Pancreas (tissue), 10 donors: ENCODE results near the gene PDZD2. TPM values are rescaled to one million over a fixed set of nuclear protein-coding genes. Genes with fewer than 3 reads are reported as not detected.

ENCODE experiments used
- ATAC-seq, 4 donors: fragments of 200-7000 bp; cut with Tn5 transposase; one replicate each; pipeline versions ENCODE4 v1.8.0 to v1.9.1; 2020; ENCODE audit warnings: mild to moderate bottlenecking in 4 of 4, moderate library complexity in 4 of 4
- DNase-seq, 6 donors: peaks; one replicate each; pipeline ENCODE4 v3.0.0-alpha.2; 2020
- FAIRE-seq: peaks from 2 replicates; lab custom pipeline; 2012; peaks lifted over from hg19 to GRCh38; lab: Jason Lieb, UNC
- H3K27ac ChIP-seq, 4 donors: fragments of 200-600 bp; sonication (generic); 1 replicate in 3 of 4; 2 replicates in 1 of 4; pipeline versions ENCODE4 v1.5.0 to v1.8.0; 2020
- H3K27me3 ChIP-seq, 4 donors: fragments of 200-600 bp; one replicate each; pipeline ENCODE4 v1.8.0; 2021
- H3K36me3 ChIP-seq, 3 donors: fragments of 200-600 bp; sonication (generic) in 1 of 3; one replicate each; pipeline versions ENCODE4 v1.5.0 to v1.8.0; 2020 to 2021
- H3K4me1 ChIP-seq, 3 donors: fragments of 200-600 bp; one replicate each; pipeline ENCODE4 v1.8.0; 2021
- H3K4me3 ChIP-seq, 4 donors: fragments of 200-600 bp; sonication (generic) in 2 of 4; one replicate each; pipeline versions ENCODE4 v1.5.0 to v1.8.0; 2020 to 2021
- H3K9me3 ChIP-seq, 4 donors: fragments of 200-600 bp; one replicate each; pipeline ENCODE4 v1.8.0; 2021
- WGBS, 2 donors: extraction: QIAGEN DNeasy Blood & Tissue Kit; methylation state at CpG; one replicate each; pipeline ENCODE4 v1.1.7; 2013; 5-methylcytosine and 5-hydroxymethylcytosine counted together
- intact Hi-C, 3 donors: fragments of 100-400 bp; cut with DNase I; formaldehyde crosslinking; loops; one replicate each; pipeline versions ENCODE4 v1.11.1 to v1.14.2; 2022
- polyA plus RNA-seq, 2 donors: library from polyadenylated mRNA; stranded (reverse); fragments of 200-250 nt; gene quantifications; one replicate each; pipeline ENCODE4 v1.2.3, GENCODE V29; 2013
- total RNA-seq, 6 donors: library from RNA; stranded (reverse); fragmentation: NEBNext Ultra II Directional in 4 of 6; extraction: Animal tissue kit (Norgen Biotek cat#: 25700) in 4 of 6; gene quantifications; one replicate each; pipeline versions ENCODE4 v1.2.1 to v1.2.4, GENCODE V29; 2021 to 2023
- TF ChIP-seq, protein P1 (sequence below), 4 donors: fragments of 200-600 bp; sonication (generic) in 3 of 4; IDR thresholded peaks; one replicate each; pipeline versions ENCODE4 v1.5.0 to v1.8.0; 2021; ENCODE audit warnings: antibody characterized with exemption in 4 of 4
- donor health status: healthy with polysubstance abuse.
- donor health status: DM: no; HTN: no; CAD: no; lungs with moderate emphysema.
- donor health status: DM: no; HTN: no; CAD: no.
- donor health status: control.
- donor health status: control.
- donor health status: Bipolar disorder and iron deficiency.
- donor health status: DM: yes; HTN: yes; CAD: no.
- donor health status: DM: no; HTN: no; CAD: no.
- donor health status: DM: no; HTN: no; CAD: no.
- donor health status: DM: yes; HTN: yes; CAD: no.

The PDZD2 gene
- total and polyA plus RNA-seq, 8 donors: 1.4 to 4.5 (median 3.3) TPM

DNA sequence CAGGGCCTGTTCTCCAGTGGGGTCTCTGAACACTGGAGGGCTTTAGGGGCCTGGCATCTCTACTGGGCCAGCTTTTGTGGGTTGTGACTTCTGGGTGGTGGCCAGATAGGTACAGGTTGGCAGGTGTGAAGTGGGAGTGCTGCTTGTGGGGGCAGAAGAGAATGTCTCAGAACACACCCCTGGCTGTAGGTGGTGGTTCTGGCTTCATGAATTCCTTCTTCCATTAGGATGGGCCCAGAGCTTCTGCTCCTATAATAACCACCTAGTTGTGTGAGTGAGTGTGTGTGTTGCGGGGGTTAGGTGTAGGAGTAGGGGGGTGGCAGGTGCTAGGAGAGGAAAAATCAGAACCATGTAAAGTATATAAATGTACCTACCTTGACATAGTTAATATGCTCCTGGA, 1.6 kb downstream of the PDZD2 start:
- DNase-seq (no peak), ATAC-seq (no peak), FAIRE-seq (no peak)
- Histone ChIP-seq H3K36me3 (no peaks in the 10 kb centered on the region), H3K4me3 (no peak overlapping the region), H3K27ac (no peak overlapping the region), H3K4me1 (peaks cover 0 to 5% (median 0%) of the 10 kb centered on the region in 3 donors), H3K27me3 (no peaks in the 10 kb centered on the region), H3K9me3 (no peaks in the 10 kb centered on the region)
- TF ChIP-seq, protein P1, sequence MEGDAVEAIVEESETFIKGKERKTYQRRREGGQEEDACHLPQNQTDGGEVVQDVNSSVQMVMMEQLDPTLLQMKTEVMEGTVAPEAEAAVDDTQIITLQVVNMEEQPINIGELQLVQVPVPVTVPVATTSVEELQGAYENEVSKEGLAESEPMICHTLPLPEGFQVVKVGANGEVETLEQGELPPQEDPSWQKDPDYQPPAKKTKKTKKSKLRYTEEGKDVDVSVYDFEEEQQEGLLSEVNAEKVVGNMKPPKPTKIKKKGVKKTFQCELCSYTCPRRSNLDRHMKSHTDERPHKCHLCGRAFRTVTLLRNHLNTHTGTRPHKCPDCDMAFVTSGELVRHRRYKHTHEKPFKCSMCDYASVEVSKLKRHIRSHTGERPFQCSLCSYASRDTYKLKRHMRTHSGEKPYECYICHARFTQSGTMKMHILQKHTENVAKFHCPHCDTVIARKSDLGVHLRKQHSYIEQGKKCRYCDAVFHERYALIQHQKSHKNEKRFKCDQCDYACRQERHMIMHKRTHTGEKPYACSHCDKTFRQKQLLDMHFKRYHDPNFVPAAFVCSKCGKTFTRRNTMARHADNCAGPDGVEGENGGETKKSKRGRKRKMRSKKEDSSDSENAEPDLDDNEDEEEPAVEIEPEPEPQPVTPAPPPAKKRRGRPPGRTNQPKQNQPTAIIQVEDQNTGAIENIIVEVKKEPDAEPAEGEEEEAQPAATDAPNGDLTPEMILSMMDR (IDR thresholded peaks at IDR 0.05): no peak
- WGBS, 2 donors: 93 to 100% methylated on average over 1 of the region's 1 CpG
- intact Hi-C loops: no loop called here

DNA sequence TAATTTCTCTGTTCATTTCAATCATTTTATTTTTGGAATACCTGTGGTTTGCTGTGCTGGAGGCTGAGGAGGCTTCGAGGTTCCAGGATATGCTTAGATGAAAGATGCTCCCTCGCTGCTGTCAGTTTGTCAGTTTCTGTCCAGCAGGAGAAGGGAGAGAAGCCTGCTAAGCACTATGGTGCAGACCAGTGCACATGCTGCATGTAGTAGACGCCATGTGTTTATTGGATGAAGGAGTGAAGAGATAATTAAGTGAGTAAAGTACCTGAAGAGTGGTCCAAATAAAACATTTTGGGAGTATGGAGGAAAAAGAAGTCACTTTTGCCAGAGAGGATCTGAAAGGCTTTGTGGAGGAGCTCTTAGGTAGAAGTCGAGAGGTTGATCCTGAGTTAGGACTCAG, 2.1 kb downstream of the PDZD2 start:
- Histone ChIP-seq H3K4me1 (peaks cover 0 to 5% (median 0%) of the 10 kb centered on the region in 3 donors), H3K27ac (no peak overlapping the region), H3K36me3 (no peaks in the 10 kb centered on the region), H3K4me3 (no peak overlapping the region), H3K27me3 (no peaks in the 10 kb centered on the region), H3K9me3 (no peaks in the 10 kb centered on the region)
- FAIRE-seq: no peak
- ATAC-seq: no peak
- TF ChIP-seq, protein P1 (IDR thresholded peaks at IDR 0.05): no peak
- intact Hi-C loops: no loop called here
- 73 to 91% methylated on average over 4 of the region's 4 CpGs for WGBS, 2 donors
- no peak for DNase-seq

DNA sequence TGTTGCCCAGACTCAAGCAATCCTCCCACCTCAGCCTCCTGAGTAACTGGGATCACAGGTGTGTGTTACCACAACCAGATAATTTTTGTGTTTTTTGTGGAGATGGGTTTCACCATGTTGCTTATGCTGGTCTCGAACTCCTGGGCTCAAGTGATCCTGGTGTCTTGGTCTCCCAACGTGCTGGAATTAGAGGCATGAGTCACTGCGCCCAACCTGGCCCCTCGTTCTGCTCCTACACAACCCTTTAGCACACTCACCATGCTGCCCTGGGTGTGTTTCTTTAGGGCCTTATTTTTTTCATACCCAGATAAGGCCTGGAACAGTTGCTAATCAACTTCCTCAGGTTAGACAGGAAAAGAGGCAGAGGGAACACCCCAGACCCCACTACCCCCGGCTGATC, 2.6 kb downstream of the PDZD2 start:
- no peak overlapping the region for H3K27ac ChIP-seq
- no peak for ATAC-seq

DNA sequence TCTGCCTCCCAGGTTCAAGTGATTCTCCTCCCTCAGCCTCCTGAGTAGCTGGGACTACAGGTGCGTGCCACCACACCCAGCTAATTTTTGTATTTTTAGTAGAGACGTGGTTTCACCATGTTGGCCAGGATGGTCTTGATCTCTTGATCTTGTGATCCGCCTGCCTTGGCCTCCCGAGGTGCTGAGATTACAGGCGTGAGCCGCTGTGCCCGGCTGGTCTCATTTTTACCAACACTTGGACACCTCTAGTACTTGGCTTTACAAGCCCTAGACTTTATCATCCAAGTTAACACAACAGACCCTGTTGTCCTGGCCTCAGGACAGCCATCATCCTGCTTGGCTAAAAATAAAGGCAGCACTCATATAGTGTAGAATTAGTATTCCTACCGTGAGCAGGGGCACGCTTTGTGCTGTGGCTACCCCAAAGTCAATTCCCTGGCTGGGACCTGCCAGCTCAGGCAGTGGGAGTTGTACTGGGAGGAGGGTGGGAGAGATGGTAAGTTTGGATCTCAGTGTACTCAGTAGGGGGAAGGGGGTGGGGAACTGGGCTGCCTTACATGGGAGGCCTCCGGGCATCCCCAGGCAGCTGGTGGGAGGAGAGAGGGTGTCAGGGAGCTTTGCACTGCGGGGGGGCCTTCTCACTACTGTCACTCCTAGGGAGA, 6.6 kb downstream of the PDZD2 start:
- Histone ChIP-seq H3K27me3 (no peaks in the 10 kb centered on the region), H3K4me3 (no peak overlapping the region), H3K36me3 (no peaks in the 10 kb centered on the region), H3K4me1 (no peaks in the 10 kb centered on the region), H3K9me3 (no peaks in the 10 kb centered on the region), H3K27ac (no peak overlapping the region)
- ATAC-seq: no peak
- DNase-seq: no peak
- no peak for FAIRE-seq
- intact Hi-C loops: no loop called here
- 51 to 69% methylated on average over 10 to 11 of the region's 11 CpGs for WGBS, 2 donors
- TF ChIP-seq, protein P1 (IDR thresholded peaks at IDR 0.05): no peak

More for the DNA sequence above, 2.6 kb downstream of the PDZD2 start:
- no peaks in the 10 kb centered on the region for H3K36me3 ChIP-seq
- no peak overlapping the region for H3K4me3 ChIP-seq
- peaks cover 0 to 5% (median 0%) of the 10 kb centered on the region in 3 donors for H3K4me1 ChIP-seq
- DNase-seq (no peak), FAIRE-seq (no peak)
- TF ChIP-seq, protein P1 (IDR thresholded peaks at IDR 0.05): no peak
- no peaks in the 10 kb centered on the region for H3K9me3 ChIP-seq
- WGBS, 2 donors: 74 to 81% methylated on average over 5 of the region's 5 CpGs
- intact Hi-C loops: no loop called here
- no peaks in the 10 kb centered on the region for H3K27me3 ChIP-seq

DNA sequence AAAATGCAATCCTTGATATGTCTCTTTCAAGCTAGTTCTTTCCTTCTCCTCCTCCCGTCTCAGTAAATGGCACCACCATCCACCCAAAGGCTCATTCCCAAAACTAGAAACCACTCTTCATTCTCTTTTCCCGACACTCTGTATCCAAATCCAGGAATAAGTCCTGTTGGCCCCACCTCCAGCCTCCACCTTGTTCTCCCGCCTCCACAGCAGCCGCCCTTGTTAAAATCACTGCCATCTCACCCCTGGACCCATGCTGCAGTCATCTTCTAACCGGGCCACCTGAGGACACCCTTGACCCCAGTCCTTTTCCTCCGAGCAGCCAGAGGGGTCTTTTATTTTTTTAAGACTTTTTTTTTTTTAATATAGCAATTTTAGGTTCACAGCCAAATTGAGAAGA, 9.4 kb downstream of the PDZD2 start:
- 79 to 86% methylated on average over 6 of the region's 6 CpGs for WGBS, 2 donors
- H3K27me3 ChIP-seq: no peaks in the 10 kb centered on the region
- H3K4me3 ChIP-seq: no peak overlapping the region
- no peaks in the 10 kb centered on the region for H3K9me3 ChIP-seq
- H3K36me3 ChIP-seq: no peaks in the 10 kb centered on the region
- intact Hi-C loops: no loop called here
- FAIRE-seq (no peak), ATAC-seq (no peak), DNase-seq (no peak)
- TF ChIP-seq, protein P1 (IDR thresholded peaks at IDR 0.05): no peak
- H3K4me1 ChIP-seq: no peaks in the 10 kb centered on the region
- H3K27ac ChIP-seq: no peak overlapping the region
